ENCODE data around the gene KRT6C. TPM values are rescaled to one million over a fixed set of nuclear protein-coding genes. Genes with fewer than 3 reads are reported as not detected.

The KRT6C gene
- total RNA-seq, 1 donor from 2014 or later = not detected

DNA sequence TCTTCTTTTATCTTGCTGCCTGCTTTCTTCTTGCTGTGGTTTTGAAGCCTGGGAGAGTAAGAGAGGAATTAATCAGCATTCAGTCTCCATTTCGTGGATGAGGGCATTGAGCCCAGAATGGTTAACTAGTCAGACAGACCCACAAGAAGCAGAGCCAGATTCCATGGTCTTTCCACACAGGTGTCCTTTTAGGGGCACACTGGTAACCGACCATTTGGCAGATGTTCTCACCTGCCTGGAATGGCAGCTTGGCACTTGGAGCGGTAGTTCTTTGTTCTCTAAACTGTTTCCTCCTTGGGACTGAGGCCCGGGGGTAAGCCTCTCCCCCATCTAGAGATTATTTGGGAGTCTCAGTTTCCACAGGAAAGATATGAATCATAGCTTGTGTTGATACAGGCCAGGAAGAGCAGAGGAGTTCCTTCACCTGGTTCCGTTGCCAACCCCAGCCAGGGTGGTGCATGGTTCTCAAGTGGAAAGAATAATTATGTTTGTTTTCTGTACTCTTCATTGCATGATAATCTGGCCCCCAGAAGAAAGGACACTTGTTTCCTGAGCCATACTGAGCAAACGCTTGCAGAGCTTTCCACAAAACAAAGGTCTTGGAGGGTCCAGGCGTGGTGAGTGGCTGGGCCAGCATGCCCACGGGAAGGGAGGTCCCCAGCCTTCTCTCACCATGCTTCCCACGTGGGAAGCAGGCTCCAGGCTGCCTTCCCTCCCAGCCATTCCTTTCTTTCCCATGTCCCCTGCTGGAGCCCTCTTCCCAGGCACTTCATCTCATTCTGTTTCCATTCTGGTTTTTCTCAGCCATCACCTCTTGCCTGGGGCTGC is 37.4 kb downstream of the KRT6C start:
- DNase-seq (ENCODE audit: low spot score) = no peak

DNA sequence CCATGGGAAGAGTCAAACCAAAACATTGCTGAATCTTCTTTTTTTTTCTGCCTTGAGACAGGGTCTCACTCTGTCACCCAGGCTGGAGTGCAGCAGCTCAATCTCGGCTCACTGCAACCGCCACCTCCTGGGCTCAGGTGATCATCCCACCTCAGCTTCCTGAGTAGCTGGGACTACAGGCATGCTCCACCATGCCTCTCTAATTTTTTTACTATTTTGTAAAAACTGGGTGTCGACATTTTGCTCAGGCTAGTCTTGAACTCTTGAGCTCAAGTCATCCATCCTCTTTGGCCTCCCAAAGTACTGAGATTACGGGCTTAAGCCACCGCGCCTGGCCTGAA is 38.0 kb downstream of the KRT6C start:
- DNase-seq (ENCODE audit: low spot score) = no peak

DNA sequence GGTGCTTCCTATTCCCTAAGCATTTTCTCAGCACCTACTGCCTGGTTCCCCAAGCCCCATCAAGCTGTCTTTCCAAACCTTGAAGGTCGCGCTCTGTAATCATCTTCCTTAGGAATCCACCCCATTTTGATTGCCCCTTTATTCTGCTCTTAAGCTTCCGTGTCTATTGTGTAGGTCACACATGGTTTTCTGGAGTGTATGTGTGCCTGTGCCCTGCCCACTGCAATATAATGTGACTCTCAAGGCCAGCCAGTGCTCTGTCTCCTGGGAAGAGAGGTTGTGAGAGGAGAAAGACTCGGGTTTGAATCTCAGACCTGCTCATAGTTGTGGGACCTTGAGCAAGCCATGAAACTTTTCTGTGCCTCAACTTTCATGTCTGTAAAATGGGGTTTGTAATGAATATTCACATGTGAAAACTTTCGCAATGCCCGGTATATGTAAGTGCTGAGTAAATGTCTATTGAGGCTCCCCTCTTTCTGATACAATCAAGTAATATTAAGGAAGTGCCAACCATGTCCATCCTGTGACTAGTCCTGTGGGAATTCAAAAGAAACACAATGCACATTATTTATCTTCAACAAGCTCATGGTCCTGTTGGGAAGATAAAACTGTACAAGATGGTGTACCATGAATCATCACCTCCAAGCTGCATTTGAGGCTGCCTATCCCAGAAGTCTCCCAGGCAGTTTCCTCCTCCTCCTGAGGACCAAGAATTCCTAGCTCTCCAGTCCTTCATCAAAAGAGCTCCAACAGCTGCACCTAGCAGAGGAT is 38.7 kb downstream of the KRT6C start:
- no peak for DNase-seq (ENCODE audit: low spot score)

DNA sequence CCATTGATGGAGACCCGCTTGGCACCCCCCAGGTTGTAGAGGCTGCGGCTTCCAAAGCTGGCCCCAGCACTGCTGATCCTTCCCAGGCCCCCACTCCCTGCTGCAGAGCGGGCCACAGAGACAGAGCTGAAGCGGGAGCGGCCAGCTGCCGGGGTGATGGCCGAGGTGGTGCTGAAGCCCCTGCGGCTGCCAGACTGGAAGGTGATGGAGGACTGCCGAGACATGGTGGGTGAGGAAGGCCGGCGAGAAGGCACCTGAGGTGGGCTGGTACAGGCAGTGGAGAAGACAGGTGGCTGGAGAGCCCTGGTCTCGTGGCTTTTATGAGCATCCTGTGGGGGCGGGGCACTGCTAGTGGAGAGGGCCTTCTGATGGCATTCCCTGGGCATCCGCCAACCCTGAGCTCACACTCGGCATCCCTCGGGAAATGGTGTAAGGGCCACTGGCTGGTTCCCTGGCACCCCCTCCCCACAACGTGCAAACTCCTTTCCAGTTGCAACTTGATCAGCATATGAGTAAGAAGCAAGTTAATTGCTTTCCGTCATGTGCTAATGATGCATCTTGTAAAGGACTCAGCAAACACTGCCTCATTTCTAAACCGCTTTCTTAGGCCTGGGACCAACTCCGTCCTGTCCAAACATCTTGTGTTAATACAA is 39.4 kb downstream of the KRT6C start, which contains the start of gene KRT75:
Gene KRT75, minus strand, starts transcription at position 291 of the 653 bp plus-strand sequence. Its CDS starts 67 bp downstream, at position 224.
- no peak for DNase-seq (ENCODE audit: low spot score)

DNA sequence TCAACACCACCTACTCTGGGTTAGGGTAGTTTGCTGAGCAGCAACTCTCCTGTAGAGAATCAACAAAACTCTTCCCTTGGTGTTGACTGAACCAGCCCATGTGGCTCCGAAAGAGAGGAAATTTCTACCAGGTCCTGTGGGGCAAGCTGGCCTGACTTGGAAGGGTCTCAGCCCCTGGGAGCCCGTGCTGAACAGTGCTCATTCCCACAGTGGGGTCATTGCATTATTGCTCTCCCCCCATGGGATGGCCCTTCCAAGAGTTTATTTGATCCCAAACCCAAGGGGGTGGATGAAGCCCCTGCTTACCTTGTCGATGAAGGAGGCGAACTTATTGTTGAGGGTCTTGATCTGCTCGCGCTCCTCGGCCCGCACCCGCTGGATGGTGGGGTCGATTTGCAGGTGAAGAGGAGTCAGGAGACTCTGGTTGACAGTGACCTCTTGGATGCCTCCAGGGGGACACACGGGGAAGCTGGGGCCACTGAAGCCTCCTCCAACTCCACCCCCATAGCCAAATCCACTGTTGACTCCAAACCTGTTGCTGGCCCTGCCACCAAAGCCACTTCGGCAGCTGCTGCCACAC is 40.0 kb downstream of the KRT6C start:
- DNase-seq (ENCODE audit: low spot score) = no peak

DNA sequence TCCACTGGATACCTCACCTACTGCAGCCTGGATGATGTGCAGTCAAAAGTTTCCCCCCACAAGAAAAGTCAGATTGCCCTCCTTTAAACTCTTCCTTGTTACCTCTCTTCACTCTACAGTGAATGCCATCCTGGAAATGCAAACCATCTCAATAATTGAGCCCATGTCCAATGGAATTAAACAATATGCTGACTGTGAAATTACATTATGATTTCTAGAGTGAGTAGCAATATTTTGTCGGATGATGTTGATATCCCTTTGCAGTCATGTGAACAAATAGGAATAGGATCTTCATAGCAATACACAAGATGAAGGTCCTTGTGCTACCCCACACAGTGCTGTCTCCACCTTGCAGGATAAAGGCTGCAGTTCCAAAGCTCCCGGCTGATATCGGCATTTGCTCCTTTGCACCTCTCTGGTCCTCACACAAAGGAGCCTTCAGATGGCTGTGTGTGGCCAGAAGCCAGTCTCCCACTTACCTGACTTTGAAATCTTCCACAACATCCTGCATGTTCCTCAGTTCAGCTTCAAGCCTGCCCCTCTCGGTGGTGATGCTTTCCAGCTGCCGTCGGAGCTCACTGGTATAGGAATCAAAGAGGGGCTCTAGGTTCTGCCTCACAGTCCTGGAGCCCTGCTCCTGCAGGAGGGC is 40.9 kb downstream of the KRT6C start:
- DNase-seq (ENCODE audit: low spot score) = peak; percentile 11

DNA sequence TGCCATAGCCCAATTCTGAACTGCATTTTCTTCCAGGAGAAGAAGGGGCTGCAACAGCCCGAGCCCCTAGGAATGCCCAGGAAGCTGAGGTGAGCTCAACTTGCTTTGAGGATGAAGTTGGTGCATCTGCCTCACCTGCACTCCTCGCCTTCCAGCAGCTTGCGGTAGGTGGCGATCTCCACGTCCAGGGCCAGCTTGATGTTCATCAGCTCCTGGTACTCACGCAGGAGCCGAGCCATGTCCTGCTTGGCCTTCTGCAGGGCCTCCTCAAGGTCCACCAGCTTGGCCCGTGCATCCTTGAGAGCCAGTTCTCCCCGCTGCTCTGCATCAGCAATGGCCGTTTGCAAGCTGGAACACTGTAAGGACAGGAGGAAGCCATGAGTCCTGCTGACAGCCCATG is 45.5 kb downstream of the KRT6C start:
- DNase-seq (ENCODE audit: low spot score) = no peak

DNA sequence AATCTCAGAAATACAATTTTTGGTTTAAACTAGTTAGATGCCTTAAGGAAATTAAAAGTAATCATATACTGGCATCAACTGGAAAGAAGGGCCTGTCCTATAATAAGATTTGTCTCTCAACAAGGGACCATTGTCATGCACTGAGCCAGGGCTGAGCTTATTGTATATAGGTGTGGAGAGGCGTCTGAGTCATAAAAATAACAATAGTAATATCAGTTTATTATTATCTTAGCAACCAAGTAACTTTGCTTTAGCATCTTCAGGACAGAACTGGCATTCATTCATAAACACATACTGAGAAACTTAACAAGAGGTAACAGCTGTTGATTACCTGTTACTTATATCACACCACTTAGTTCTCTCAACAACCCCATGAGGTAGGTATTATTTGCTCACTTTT is 46.5 kb downstream of the KRT6C start:
- DNase-seq (ENCODE audit: low spot score) = no peak

DNA sequence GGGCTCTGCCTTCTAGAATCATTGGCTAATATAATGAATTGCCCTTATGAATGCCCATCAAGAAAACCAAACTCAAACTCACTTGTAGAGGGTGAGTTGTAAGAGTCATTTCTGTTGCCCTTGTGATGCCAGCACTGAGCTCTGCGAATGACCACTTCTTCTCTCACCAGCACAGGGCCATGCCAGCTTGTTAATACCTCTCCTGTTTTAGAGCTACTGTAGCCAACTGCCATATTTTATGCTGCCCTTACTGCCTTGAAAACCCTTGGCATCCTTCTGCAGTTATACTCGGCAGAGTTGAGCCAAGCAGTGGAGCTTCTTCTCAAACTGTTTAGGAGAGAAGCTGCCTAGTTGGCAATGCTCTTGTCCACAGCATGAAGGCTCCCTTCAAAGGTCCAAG is 47.6 kb downstream of the KRT6C start:
- DNase-seq (ENCODE audit: low spot score) = no peak

DNA sequence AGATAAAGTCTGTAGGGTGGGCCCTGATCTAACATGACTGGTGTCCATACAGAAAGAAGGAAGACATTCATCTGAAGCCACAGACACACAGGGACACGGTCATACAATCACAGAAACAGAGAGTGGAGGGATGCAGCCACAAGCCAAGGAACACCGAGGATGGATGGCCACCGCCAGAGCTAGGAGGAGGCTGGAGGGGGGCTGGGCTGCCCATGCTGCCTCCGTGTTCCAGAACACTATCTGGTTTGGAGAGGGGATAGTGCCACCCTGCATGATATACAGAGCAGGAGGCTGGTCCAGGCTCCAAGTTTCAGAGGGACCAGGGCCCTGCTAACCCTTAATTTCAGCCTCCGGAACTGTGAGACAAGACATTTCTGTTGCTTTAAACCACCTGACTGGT is 48.1 kb downstream of the KRT6C start:
- no peak for DNase-seq (ENCODE audit: low spot score)

DNA sequence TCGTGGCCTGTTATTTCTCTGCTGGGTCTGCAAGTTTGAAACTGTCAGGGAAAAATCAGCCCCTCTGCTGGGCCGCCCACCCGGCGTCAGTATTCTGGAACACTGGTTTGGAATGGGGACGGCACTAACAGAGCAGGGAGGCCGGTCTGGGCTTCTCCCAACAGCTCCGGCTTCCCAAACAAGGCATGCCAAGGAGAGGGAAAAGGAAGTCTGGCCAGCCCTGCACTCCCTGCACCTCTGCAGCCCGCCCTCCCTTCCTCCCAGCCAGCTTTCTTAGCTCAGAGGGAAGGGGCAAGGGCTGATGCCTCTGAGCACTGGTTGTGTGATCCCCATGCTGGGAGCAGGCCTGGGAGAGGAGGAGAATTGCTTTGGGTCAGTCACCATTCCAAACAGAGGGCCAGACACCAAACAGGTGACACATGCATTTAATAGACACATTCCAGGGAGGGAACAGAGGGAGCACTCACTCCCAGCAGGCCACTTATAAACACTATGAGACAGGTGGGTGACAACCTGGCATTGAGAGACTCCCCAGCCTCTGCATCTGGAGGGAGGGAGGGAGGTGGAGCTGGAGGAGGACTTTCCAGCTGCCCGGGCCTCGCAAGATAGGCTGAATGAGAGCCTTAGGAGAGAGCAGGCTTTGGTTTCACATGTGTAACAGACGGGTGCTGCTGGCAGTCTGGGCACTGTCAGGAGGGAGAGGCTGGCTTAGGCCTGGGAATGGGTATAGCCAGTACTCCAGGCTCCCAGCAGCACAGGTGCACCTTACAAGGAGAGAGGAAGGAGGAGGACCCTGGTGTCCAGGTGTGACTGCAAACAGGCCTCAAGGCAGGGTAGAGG is 49.7 kb downstream of the KRT6C start:
- no peak for DNase-seq (ENCODE audit: low spot score)

DNA sequence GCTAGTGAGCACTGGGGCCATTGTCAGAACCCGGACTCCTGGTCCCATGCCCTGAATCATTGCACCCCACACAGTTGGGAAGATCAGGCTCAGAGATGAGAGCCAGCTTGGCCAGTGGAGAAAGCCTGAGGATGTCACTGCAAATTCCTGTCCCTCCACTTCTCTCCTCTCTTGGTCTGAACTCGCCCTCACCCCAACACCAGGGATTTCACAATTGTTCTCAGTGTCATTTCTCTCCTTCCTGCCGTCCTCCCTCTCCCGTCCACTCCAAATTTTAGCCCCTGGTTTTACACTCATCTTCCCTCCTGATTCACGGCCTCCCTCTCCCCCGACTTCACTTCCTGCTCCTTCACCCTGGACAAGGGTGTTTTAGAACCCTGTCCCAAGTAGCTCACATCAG is 50.6 kb downstream of the KRT6C start:
- no peak for DNase-seq (ENCODE audit: low spot score)

DNA sequence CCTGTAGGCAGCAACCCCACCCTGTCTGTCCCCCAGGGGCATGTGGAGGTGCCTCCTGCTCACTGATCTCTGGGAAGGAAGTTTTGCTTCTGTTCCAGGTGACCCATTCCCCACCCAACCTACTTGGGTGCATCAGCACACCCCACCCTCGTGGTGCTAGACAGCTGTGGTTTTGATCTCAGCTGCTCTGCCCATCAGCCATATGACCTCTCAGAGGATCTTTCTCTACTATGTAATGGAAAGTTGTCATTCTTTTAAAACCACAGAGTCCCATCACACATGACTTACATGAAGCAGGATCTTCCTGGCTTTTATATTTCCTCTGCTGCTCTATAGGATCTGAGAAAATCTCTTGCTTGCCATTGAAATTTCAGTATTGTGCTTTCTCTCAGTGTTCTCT is 53.9 kb downstream of the KRT6C start:
- DNase-seq (ENCODE audit: low spot score) = no peak

DNA sequence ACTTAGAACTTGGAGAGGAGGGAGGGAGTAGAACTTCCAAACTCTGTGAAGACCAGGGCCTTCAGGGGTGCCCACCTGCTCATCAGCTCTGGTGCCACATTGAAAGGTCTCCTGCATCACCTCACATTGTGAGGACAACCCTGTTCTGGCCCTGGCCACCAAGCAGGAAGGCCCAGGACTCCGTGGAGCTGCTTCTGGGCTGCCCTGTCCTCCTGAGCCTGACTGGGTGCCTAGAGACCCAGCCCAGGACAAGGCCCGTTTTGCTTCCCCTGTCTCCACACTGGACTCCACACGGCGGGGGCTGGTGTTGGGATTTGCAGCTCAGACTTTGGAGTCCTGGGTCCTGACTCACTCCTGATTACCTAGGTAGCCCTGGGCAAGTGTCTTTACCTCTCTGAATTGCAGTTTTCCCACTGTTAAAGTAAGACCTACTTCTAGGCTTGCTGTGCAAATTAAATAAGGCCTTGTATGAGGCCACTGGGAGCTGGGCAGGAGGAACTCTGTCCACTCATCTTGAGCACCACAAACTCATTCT is 55.0 kb downstream of the KRT6C start:
- no peak for DNase-seq (ENCODE audit: low spot score)

Other genes with a start within 250 kb of the KRT6C start
- gene KRT7, start 240.6 kb downstream of the KRT6C start, total RNA-seq = 11.7 TPM
- not detected for gene KRT86, start 199.2 kb downstream of the KRT6C start, total RNA-seq
- gene KRT81, start 182.3 kb downstream of the KRT6C start, total RNA-seq = not detected
- gene KRT83, start 152.4 kb downstream of the KRT6C start, total RNA-seq = not detected
- not detected for gene KRT85, start 106.3 kb downstream of the KRT6C start, total RNA-seq
- gene KRT84, start 88.2 kb downstream of the KRT6C start, total RNA-seq = not detected
- gene KRT82, start 67.5 kb downstream of the KRT6C start, total RNA-seq = not detected
- not detected for gene KRT75, start 39.4 kb downstream of the KRT6C start, total RNA-seq
- not detected for gene KRT6B, start 21.7 kb downstream of the KRT6C start, total RNA-seq
- not detected for gene KRT6A, start 19.5 kb upstream of the KRT6C start, total RNA-seq
- gene KRT5, start 46.6 kb upstream of the KRT6C start, total RNA-seq = 3.0 TPM
- not detected for gene KRT71, start 79.3 kb upstream of the KRT6C start, total RNA-seq
- not detected for gene KRT74, start 100.0 kb upstream of the KRT6C start, total RNA-seq
- not detected for gene KRT72, start 127.7 kb upstream of the KRT6C start, total RNA-seq
- gene KRT73, start 144.8 kb upstream of the KRT6C start, total RNA-seq = not detected
- gene KRT2, start 178.4 kb upstream of the KRT6C start, total RNA-seq = not detected
- not detected for gene KRT1, start 206.6 kb upstream of the KRT6C start, total RNA-seq
- not detected for gene KRT77, start 229.7 kb upstream of the KRT6C start, total RNA-seq